RPMI7951 (cell line): ENCODE results near the gene ADAMTS6. TPM values are rescaled to one million over a fixed set of nuclear protein-coding genes. Genes with fewer than 3 reads are reported as not detected.

Source experiments
- DNase-seq: peaks from one replicate; pipeline ENCODE4 v3.0.0-alpha.2; 2012; ENCODE audit warnings: low read depth
- total RNA-seq: library from RNA; depleted of rRNA; stranded (reverse); fragments of >200 nt; shearing (Covaris generic); gene quantifications from 2 replicates; pipeline ENCODE4 v1.2.3, GENCODE V29; 2014

The ADAMTS6 gene
- total RNA-seq, 1 experiment from 2014 or later: 10.3 TPM

- no peak for DNase-seq
Measured at GRCh38 chr5:65276178-65276890, 205.4 kb downstream of the ADAMTS6 start.

- no peak for DNase-seq
Measured at GRCh38 chr5:65271906-65272305, 209.8 kb downstream of the ADAMTS6 start.

- no peak for DNase-seq
Measured at GRCh38 chr5:65268525-65268924, 213.2 kb downstream of the ADAMTS6 start.

- DNase-seq: no peak
Measured at GRCh38 chr5:65264420-65264819, 217.3 kb downstream of the ADAMTS6 start.

- DNase-seq: no peak
Measured at GRCh38 chr5:65263321-65263720, 218.4 kb downstream of the ADAMTS6 start.

- peak; percentile 86 for DNase-seq
Measured at GRCh38 chr5:65262649-65263059, 219.1 kb downstream of the ADAMTS6 start.

GRCh38 chr5:65262096-65262495 lies 219.6 kb downstream of the ADAMTS6 start:
- DNase-seq: peak; percentile 20

GRCh38 chr5:65261499-65261898 lies 220.2 kb downstream of the ADAMTS6 start:
- no peak for DNase-seq

GRCh38 chr5:65255294-65255693 lies 226.4 kb downstream of the ADAMTS6 start:
- no peak for DNase-seq

- DNase-seq: no peak
Measured at GRCh38 chr5:65252977-65253376, 228.7 kb downstream of the ADAMTS6 start.

GRCh38 chr5:65248896-65249295 lies 232.8 kb downstream of the ADAMTS6 start:
- no peak for DNase-seq

- DNase-seq: peak; percentile 35
Measured at GRCh38 chr5:65247594-65247993, 234.1 kb downstream of the ADAMTS6 start.

- DNase-seq: no peak
Measured at GRCh38 chr5:65246741-65247140, 235.0 kb downstream of the ADAMTS6 start.

- no peak for DNase-seq
Measured at GRCh38 chr5:65244031-65244430, 237.7 kb downstream of the ADAMTS6 start.

GRCh38 chr5:65243161-65243560 lies 238.6 kb downstream of the ADAMTS6 start:
- no peak for DNase-seq

- DNase-seq: no peak
Measured at GRCh38 chr5:65229841-65230240, 251.9 kb downstream of the ADAMTS6 start.

- DNase-seq: peak; percentile 51
Measured at GRCh38 chr5:65213921-65214525, 267.7 kb downstream of the ADAMTS6 start.

- DNase-seq: peak; percentile 86
Measured at GRCh38 chr5:65209341-65209740, 272.4 kb downstream of the ADAMTS6 start.

- no peak for DNase-seq
Measured at GRCh38 chr5:65204966-65205365, 276.8 kb downstream of the ADAMTS6 start.

GRCh38 chr5:65203746-65204145 lies 278.0 kb downstream of the ADAMTS6 start:
- DNase-seq: peak; percentile 60

GRCh38 chr5:65199993-65200675 lies 281.6 kb downstream of the ADAMTS6 start:
- DNase-seq: peak; percentile 73

GRCh38 chr5:65198456-65199120 lies 283.1 kb downstream of the ADAMTS6 start:
- peak; percentile 97 for DNase-seq
